SKM-1 (cell line): ENCODE results near the gene MAB21L3.
"Not testable (repeated sequence)": the region's sequence is repeated elsewhere in the genome, so short reads cannot be mapped to it uniquely, and the experiment has no call there.

ENCODE experiments used
- DNase-seq: peaks from one replicate; lab custom pipeline; 2025; ENCODE audit not compliant: unreplicated experiment; lab: John Stamatoyannopoulos, UW

MAB21L3 gene

GRCh38 chr1:116133696-116134475 is 22.7 kb downstream of the MAB21L3 start:
- DNase-seq = no peak

DNA sequence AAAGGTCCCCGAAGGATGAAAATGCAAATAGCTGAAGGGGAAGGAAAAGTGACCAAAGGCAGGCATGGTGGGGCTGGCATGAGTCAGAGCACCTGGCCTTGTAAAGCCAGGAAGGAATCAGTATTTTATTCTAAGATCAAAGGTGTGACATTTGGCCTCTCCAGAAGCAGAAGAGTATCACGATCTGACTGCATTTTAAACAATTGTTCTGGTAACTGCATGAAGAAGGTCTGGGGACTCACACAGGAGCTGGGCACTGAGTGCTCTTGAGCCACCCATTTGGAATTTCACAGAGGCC is 23.2 kb downstream of the MAB21L3 start:
- DNase-seq = no peak

GRCh38 chr1:116138277-116138792 is 27.1 kb downstream of the MAB21L3 start:
- DNase-seq = no peak

DNA sequence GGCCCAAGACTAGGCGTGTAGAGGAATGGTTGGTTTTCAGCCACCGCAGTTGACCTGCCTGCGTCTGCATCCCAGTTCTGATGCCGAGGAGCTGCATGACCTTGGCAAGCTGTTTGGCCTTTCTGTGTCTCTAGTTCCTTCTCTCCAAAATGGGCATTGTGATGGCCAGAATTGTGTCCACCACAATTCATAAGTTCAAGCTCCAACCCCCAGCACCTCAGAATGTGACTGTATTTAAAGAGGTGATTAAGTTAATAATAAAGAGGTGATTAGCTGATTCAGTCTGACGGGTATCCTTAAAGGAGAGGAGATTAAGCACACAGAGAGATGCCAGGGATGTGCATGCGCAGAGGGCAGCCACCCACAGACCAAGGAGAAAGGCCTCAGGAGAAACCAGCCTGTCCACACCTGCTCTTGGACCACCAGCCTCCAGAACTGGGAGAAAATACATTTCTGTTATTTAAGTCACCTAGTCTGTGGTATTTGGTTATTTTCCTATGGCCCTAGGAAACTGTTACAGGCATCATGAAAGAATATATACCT is 28.5 kb downstream of the MAB21L3 start:
- DNase-seq = no peak

DNA sequence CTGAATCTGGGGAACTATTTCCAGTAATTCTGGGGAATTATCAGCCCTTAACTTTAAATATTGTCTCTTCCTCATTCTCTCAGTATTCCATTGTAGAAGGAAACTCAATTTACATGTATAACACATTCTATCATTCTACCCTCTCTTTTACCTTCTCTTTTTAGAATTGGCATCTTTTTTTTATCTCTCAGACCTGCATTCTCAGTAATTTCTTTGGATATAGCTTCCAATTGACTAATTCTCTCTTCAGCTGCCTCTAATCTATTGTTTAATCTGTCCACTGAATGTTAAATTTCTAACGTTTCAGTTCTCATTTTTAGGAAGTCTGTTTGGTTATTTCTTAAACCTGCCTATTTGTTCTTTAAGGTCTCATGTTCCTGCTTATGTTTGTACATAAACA is 33.0 kb downstream of the MAB21L3 start:
- no peak for DNase-seq

GRCh38 chr1:116146447-116147113 is 35.4 kb downstream of the MAB21L3 start:
- DNase-seq = not testable (repeated sequence)

DNA sequence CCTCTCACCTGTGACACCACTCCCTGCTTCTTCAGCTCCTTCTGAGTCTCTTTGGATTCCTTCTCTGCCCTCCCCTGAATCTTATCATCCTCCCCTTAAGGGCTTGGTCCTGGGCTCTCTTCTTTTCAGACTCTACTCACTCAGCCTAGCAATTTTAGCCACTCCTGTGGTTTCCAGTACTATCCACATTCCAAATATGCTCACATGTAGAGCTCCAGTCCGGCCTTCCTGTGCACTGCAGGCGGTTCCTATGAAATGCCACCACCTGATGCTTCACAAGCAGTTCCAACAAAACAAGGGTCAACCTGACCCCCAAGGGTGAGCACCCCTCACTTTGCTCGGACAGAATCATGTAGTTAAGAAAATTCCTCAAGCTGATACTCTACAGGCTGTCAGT is 35.9 kb downstream of the MAB21L3 start:
- no peak for DNase-seq

DNA sequence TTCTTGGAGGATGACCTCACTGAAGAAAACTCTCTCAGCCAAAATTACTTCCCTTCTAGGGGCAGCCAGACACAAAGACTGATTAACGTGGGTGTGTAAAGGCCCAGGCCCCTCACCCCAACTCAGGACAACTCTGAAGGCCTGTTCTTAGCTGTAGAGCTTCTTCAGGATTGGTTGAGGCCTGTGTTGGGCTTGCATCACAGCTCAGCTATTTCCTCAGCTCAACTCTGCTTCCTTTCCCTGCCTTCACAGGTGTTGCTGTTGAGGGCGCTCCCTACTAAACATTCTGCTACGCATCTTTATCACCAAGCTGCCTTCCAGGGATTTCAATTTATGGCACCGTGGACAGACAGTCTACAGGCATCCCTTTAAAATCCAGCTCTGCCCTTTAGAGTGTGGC is 36.8 kb downstream of the MAB21L3 start:
- DNase-seq = no peak

- no peak for DNase-seq
Measured at GRCh38 chr1:116148967-116149366, 37.8 kb downstream of the MAB21L3 start.

GRCh38 chr1:116150368-116150767 is 39.2 kb downstream of the MAB21L3 start:
- DNase-seq = no peak

DNA sequence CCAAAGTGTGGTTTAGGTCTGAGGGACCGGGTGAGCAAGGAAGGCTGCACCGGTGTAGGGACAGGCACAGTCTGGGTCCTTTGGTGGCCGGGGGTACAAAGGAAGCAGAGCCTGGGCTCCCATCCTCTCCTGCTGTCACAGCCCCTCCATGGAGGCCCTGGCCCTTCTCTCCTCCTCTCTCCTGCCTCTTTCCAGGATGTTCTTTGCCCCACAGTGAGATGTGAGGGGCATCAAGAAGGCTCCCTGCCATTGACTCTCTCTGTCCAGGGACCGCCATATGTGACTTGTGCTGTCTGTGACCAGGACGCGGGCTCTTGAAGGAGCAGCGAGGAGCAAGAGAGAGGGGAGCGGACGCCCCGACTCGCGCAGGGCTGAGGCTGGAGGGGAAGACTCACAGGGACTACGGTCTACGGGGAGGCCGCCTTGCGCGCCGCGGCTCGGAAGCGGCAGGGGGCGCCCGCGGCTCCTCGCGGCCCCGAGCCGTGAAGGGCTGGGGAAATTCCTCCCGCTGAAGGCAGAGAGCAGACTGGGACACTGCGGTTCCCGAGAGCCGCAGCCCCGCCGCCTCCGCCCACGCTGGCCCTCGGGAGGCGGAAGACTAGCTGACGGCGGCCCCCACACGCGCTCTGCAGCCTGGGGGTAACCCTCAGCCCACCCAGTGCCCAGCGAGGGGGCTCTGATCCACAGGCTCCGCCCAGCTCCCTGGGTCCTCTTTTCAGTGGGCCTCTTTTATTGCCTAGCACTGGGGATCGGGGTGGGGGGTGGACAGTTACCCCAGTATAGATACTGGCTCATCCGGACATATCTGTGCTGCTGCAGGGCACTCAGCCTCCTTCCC is 40.8 kb downstream of the MAB21L3 start:
- peak; percentile 71 for DNase-seq

DNA sequence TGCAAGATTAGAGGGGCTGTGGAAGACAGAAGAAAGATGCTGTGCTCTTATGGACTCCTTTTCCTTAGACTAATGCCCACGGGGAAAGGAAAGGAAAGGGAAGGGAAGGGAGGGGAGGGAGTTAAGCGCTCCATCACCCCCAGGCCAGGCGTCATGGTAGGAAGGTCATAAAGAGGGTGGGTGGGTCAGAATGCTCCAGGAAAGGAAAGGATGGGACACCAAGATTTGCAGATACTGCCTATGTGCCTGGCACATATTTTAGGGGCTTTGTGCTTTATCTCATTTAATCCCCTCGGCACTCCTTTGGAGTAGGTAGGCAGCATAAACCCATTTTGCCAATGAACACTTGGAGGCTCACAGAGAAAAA is 41.4 kb downstream of the MAB21L3 start:
- DNase-seq = no peak

DNA sequence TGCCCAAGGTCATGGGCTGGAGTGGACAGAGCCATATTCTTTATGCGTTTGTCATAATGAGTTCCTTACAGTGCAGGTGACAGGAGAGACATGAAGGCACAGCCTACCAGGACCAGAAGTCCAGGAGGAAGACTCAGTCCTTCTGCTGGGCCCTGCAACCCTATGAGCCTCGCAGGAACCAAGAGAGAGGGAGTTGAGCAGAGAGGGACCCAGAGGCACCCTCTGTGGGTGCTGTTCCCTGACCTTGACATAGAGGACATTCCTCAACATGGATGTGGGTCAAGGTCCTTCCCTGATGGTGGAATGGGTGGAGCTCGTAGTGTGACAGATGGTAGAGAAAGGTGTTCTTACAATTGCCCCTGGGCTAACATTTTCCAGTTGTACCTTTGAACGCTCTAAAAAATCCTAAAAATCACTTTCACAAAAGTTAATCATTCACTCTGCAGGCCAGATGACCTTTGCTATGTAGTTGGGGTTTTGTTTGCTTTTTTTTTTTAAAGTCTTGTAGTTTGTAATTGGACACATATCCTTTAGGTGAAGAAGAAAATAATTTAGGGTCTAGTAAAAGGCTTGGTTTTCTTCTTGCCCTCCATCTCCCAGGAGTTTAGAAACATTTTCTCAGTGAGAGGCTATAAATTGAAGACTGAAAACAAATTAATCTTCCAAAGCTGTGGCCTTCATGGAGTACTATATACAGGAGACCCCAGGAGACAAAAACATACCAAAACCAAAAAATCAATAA is 41.9 kb downstream of the MAB21L3 start:
- no peak for DNase-seq

GRCh38 chr1:116153692-116154031 is 42.5 kb downstream of the MAB21L3 start:
- no peak for DNase-seq

DNA sequence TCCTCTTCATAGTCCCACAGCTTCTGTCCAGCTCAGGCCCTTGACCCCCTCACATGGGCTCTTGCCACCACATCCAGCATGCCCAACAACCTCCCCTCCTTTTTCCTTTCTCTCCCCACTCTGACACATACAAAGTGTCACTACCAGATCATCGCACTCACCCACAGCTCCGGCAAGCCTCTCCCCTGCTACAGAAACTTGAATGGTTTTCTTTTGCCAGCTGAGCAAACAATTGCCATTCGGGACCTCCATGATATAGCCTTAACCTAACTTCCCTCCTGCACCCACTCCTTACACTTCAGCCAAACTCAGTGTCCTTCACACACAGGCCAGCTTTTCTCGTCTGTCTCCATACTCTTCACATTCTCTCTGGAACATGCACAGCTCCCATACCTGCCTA is 43.3 kb downstream of the MAB21L3 start:
- DNase-seq = no peak

DNA sequence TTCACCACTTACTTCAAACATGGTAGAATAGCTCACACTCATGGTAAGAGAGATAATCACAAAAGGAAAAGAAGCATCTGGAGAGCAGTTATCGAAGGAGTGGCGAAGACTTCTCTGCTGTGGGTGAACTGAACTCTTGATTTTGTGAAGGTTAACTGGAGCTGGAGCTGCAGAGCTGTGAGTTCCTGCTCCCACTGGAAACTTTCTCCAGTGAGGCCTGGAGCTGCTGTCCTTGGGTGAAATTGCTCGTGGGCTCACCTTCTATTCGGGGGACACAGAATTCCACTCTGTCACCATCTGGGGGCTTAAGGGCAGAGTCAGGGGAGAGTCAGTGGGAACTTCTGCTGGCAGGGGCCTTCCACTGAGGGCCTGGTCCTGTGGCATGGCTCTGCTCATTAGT is 45.9 kb downstream of the MAB21L3 start:
- DNase-seq = no peak

DNA sequence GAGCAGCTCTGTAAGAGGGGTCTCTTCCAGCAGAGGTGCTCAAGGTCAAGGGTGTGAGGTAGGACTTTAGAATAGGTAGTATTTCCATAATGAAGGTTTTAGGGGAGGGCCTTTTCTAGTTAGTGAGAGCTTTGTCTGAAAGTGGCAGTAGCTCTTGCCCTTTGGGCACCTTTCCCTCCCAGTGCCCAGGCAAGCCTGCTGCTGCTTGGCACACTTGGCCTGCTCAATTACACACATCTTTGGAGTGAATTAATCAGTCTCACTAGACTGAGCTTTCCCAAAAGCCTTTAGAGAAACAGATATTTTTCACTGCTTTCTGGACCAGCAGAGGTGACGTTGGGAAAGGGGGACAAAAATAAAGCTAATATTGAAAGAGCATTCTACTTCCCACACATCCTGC is 48.0 kb downstream of the MAB21L3 start:
- DNase-seq = no peak

- no peak for DNase-seq
Measured at GRCh38 chr1:116159611-116160010, 48.4 kb downstream of the MAB21L3 start.

- no peak for DNase-seq
Measured at GRCh38 chr1:116161390-116161789, 50.2 kb downstream of the MAB21L3 start.

- no peak for DNase-seq
Measured at GRCh38 chr1:116161877-116162390, 50.7 kb downstream of the MAB21L3 start.

DNA sequence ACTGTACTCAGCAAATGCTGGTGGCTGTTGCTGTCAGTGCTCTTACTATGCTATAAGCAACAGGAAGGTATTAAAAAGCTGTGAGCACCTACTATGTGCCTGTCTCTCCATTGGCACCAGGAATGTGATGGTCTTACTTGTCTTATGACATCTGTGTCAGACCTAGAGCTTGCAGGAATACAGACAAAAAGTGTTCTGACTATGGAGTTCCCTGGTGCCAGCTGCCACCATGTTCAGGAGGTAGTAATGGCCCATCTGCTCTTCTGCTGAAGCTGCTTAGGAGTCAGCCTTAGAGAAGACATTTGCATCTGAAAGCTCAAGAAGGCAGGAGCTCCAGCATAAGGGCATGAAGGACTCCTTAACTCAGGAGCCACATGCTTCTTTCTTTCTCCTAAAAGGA is 52.3 kb downstream of the MAB21L3 start:
- no peak for DNase-seq
